MCF 10A (cell line): Measurements from ENCODE around the gene MMAA. TPM values are rescaled to one million over a fixed set of nuclear protein-coding genes. Genes with fewer than 3 reads are reported as not detected.
"Not testable (repeated sequence)": the region's sequence is repeated elsewhere in the genome, so short reads cannot be mapped to it uniquely, and the experiment has no call there.

Experiments used
- BruUV-seq: library from RNA; stranded (reverse); fragments of 400-500 nt; replicated peaks from 2 replicates; lab custom pipeline; 2021; lab: Mats Ljungman, UMichigan
- CTCF ChIA-PET: fragments of 300-600 bp; sonication (Branson Sonifier 250); formaldehyde crosslinking; extraction: SDS; loops from one replicate; lab custom pipeline; 2021; ENCODE audit warnings: antibody characterized with exemption, inconsistent platforms; lab: Yijun Ruan, JAX
- POLR2A ChIA-PET: fragments of 300-600, 350-650 bp; sonication (Branson Sonifier 250); formaldehyde crosslinking; extraction: SDS; loops from one replicate; lab custom pipeline; 2020; ENCODE audit warnings: antibody characterized with exemption, inconsistent platforms; lab: Yijun Ruan, JAX
- DNase-seq: peaks from one replicate; pipeline ENCODE4 v3.0.0-alpha.2; 2018; ENCODE audit not compliant: unreplicated experiment
- H3K27ac Mint-ChIP-seq: one replicate; pipeline ENCODE4 v1.8.0; 2022; ENCODE audit warnings: mild to moderate bottlenecking, low read depth, mixed read lengths; ENCODE audit not compliant: unreplicated experiment
- H3K27me3 Mint-ChIP-seq: one replicate; pipeline ENCODE4 v1.8.0; 2022; ENCODE audit warnings: mixed read lengths; ENCODE audit not compliant: insufficient read depth, unreplicated experiment
- H3K36me3 Mint-ChIP-seq: one replicate; pipeline ENCODE4 v1.8.0; 2022; ENCODE audit warnings: mild to moderate bottlenecking, moderate library complexity, mixed read lengths; ENCODE audit not compliant: insufficient read depth, unreplicated experiment
- H3K4me1 Mint-ChIP-seq: one replicate; pipeline ENCODE4 v1.8.0; 2022; ENCODE audit warnings: mixed read lengths; ENCODE audit not compliant: insufficient read depth, unreplicated experiment
- H3K4me3 Mint-ChIP-seq: one replicate; pipeline ENCODE4 v1.8.0; 2022; ENCODE audit warnings: mild to moderate bottlenecking, moderate library complexity, mixed read lengths; ENCODE audit not compliant: unreplicated experiment
- H3K9me3 Mint-ChIP-seq: one replicate; pipeline ENCODE4 v1.8.0; 2022; ENCODE audit warnings: mixed read lengths; ENCODE audit not compliant: unreplicated experiment
- intact Hi-C: fragments of 100-400 bp; cut with micrococcal nuclease; formaldehyde crosslinking; loops from 2 replicates; pipeline ENCODE4 v1.14.1; 2022
- total RNA-seq: library from RNA; stranded (reverse); gene quantifications from 2 replicates; pipeline ENCODE4 v1.2.3, GENCODE V29; 2022
- TF ChIP-seq, protein P1 (sequence below): fragments of 200-600 bp; IDR thresholded peaks from one replicate; pipeline ENCODE4 v1.8.0; 2022; ENCODE audit warnings: antibody characterized with exemption, mild to moderate bottlenecking; ENCODE audit not compliant: unreplicated experiment

The MMAA gene
- total RNA-seq, 1 experiment from 2014 or later, result 9.7 TPM

DNA sequence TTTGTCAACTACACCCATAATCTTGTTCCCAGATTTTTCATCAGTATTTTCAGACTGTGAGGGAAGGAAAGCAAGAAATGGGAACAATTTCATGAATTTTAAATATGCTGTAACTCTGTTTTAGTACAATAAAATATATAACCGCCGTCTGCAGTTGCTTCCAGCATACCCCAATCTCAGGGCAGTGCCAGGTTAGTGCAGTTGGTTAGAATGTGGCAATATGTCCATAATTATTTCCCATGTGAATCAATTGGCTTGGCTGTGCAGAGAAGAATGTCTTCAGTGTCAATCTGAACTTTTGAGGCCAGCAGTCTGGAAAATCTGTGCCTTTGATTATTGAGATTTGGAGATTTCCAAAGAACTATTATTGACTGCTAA lies 5.0 kb upstream of the MMAA start:
- Mint-ChIP-seq H3K4me1 (no peaks in the 10 kb centered on the region), H3K36me3 (peaks cover 7% of the 10 kb centered on the region), H3K27ac (no peak overlapping the region), H3K9me3 (no peaks in the 10 kb centered on the region), H3K4me3 (no peak overlapping the region), H3K27me3 (no peaks in the 10 kb centered on the region)
- ChIA-PET POLR2A (interaction anchor here (0.9 to 1.0 kb wide), 2 partner anchors 12 to 459 kb away, joined by 3 read pairs; no protein-coding TSS in a partner anchor), CTCF (interaction anchor here (0.5 to 6.1 kb wide), 5 partner anchors 68 to 397 kb away, joined by 3 to 78 read pairs (median 3); no protein-coding TSS in a partner anchor)
- BruUV-seq, result no TSS peak
- TF ChIP-seq, protein P1, sequence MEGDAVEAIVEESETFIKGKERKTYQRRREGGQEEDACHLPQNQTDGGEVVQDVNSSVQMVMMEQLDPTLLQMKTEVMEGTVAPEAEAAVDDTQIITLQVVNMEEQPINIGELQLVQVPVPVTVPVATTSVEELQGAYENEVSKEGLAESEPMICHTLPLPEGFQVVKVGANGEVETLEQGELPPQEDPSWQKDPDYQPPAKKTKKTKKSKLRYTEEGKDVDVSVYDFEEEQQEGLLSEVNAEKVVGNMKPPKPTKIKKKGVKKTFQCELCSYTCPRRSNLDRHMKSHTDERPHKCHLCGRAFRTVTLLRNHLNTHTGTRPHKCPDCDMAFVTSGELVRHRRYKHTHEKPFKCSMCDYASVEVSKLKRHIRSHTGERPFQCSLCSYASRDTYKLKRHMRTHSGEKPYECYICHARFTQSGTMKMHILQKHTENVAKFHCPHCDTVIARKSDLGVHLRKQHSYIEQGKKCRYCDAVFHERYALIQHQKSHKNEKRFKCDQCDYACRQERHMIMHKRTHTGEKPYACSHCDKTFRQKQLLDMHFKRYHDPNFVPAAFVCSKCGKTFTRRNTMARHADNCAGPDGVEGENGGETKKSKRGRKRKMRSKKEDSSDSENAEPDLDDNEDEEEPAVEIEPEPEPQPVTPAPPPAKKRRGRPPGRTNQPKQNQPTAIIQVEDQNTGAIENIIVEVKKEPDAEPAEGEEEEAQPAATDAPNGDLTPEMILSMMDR, result no peak
- intact Hi-C loops, result loop anchor here (10.0 kb wide), 5 partner anchors 441 to 1481 kb away; partner anchors contain the start of genes ABCE1 and ANAPC10
- no peak for DNase-seq

DNA sequence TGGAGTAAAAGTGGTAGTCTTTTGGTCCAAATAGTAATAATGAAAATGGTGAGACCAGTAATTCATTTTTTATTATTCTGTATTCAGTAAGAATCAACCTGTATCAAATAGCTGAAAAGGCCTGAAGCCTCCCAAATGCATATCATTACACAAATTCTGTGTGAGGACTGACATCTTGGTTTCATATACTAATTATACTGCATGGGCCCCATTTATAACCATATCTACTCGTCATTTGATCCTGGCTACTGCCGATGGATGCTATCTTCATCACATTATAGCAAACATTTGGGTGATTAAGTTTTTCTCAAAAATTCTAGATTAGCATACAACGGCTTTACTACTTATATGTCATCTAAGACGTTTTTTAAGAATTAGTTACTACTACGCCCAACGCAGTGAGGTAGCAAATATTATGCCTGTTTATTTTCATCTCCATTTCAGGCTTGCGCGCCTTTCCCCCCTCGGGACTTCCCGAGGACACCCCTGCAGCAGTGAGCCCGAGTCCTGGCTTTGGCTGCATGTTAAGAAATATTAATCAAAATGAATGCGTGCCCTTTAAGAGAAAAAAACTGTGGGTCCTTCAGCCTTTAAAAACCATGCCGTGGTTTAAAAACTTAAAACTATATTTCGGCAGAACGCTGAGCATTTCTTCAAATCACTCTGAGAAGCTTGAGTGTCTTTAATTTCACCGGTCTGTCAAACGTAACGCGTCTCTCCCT lies 814 bp upstream of the MMAA start:
- ChIA-PET POLR2A (interaction anchor here (0.7 to 3.7 kb wide), 27 partner anchors 9 to 1728 kb away, joined by 3 to 39 read pairs (median 4); partner anchors contain the start of genes C4orf51, OTUD4 and ZNF827), CTCF (interaction anchor here (0.5 to 6.1 kb wide), 15 partner anchors 14 to 1352 kb away, joined by 3 to 78 read pairs (median 3); partner anchors contain the start of gene ABCE1)
- Mint-ChIP-seq H3K27ac (peak overlapping the region; percentile 99), H3K27me3 (no peaks in the 10 kb centered on the region), H3K4me1 (peaks cover 9% of the 10 kb centered on the region), H3K9me3 (no peaks in the 10 kb centered on the region), H3K36me3 (peaks cover 12% of the 10 kb centered on the region), H3K4me3 (peak overlapping the region; percentile 95)
- DNase-seq, result no peak
- TF ChIP-seq, protein P1, result no peak
- intact Hi-C loops, result loop anchor here (5.0 to 10.0 kb wide), 6 partner anchors 269 to 1476 kb away; partner anchors contain the start of genes ABCE1 and ANAPC10
- TSS peak; percentile 85 for BruUV-seq

DNA sequence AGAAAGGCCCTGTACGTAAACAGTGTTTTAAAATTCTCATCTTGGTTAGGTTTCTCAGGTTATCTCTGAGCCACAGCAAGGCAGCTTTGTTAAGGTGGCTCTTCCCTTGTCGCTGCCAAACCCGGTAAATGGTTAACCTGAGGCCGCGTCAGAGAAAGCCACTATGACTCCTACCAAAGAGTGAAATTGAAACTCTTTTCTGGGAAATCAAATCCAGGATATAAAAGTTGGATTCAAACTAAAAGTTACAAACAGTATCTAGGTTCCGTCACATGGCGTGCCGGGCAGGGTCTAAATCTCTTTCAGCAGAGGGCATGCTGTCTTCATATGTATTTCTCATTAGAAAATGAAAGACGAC lies 433 bp downstream of the MMAA start:
- H3K9me3 Mint-ChIP-seq, result no peaks in the 10 kb centered on the region
- peaks cover 9% of the 10 kb centered on the region for H3K4me1 Mint-ChIP-seq
- H3K27me3 Mint-ChIP-seq, result no peaks in the 10 kb centered on the region
- peak overlapping the region; percentile 95 for H3K4me3 Mint-ChIP-seq
- TF ChIP-seq, protein P1, result peak; percentile 13
- CTCF ChIA-PET, result interaction anchor here (0.5 to 6.1 kb wide), 10 partner anchors 26 to 704 kb away, joined by 3 to 78 read pairs (median 4); partner anchors contain the start of gene ABCE1
- H3K27ac Mint-ChIP-seq, result peak overlapping the region; percentile 99
- BruUV-seq, result TSS peak; percentile 82
- DNase-seq, result peak; percentile 57
- POLR2A ChIA-PET, result interaction anchor here (0.6 to 3.2 kb wide), 22 partner anchors 10 to 1998 kb away, joined by 3 to 39 read pairs (median 5); partner anchors contain the start of genes C4orf51, LSM6, SMAD1 and ZNF827
- intact Hi-C loops, result loop anchor here (1.0 to 10.0 kb wide), 9 partner anchors 115 to 1475 kb away; partner anchors contain the start of genes ABCE1 and ANAPC10
- H3K36me3 Mint-ChIP-seq, result peaks cover 12% of the 10 kb centered on the region

DNA sequence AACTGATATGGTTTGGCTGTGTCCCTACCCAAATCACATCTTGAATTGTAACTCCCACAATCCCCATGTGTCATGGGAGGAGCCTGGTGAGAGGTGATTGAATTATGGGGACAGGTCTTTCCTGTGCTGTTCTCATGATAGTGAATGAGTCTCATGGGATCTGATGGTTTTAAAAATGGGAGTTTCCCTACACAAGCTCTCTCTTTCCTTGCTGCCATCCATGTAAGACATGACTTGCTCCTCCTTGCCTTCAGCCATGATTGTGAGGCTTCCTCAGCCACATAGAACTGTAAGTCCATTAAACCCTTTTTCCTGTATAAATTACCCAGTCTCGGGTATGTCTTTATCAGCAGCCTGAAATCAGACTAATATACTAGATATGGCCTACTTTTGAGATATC lies 2.9 kb downstream of the MMAA start:
- ChIA-PET POLR2A (interaction anchor here (0.6 to 2.0 kb wide), 4 partner anchors 110 to 489 kb away, joined by 3 to 9 read pairs (median 4); no protein-coding TSS in a partner anchor), CTCF (interaction anchor here (0.6 to 1.5 kb wide), 3 partner anchors 189 to 421 kb away, joined by 3 to 4 read pairs (median 4); no protein-coding TSS in a partner anchor)
- BruUV-seq, intact Hi-C loops, H3K27ac Mint-ChIP-seq, H3K4me3 Mint-ChIP-seq, H3K4me1 Mint-ChIP-seq, H3K27me3 Mint-ChIP-seq, DNase-seq, H3K9me3 Mint-ChIP-seq: not testable (repeated sequence)
- H3K36me3 Mint-ChIP-seq, result peaks cover 12% of the 10 kb centered on the region
